ENCODE results near the gene LATS2.

DNA sequence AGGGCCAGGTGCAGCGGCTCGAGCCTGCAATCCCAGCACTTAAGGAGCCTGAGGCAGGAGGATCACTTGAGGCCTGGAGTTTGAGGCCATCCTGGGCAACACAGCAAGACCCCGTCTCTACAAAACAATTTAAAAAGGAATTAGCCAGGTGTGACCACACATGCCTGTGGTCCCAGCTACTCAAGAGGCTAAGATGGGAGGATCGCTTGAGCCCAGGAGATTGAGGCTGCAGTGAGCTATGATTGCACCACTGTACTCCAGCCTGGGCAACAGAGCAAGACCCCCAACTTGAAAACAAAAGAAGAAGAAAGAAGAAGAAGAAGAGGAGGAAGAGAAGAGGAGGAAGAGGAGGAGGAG is 47.7 kb downstream of the LATS2 start:
- TF ChIP-seq CTCF (IDR thresholded peaks at IDR 0.05) (no peak), POLR2A (IDR thresholded peaks at IDR 0.05) (no peak)

All from testis (tissue), 2 donors.